NCI-H1105 treated with DMSO at 0.1 percent for 48 hours (cell line): ENCODE measurements around the gene SLC12A7.
"Not testable (repeated sequence)": the region's sequence is repeated elsewhere in the genome, so short reads cannot be mapped to it uniquely, and the experiment has no call there.

Source experiments
- DNase-seq: peaks from one replicate; lab custom pipeline; 2025; lab: John Stamatoyannopoulos, UW

SLC12A7 gene

GRCh38 chr5:1034986-1035385 is 76.9 kb downstream of the SLC12A7 start:
- no peak for DNase-seq

GRCh38 chr5:1034421-1034905 is 77.4 kb downstream of the SLC12A7 start:
- no peak for DNase-seq

GRCh38 chr5:1033606-1034420 is 78.0 kb downstream of the SLC12A7 start:
- no peak for DNase-seq

GRCh38 chr5:1033178-1033577 is 78.7 kb downstream of the SLC12A7 start:
- no peak for DNase-seq

DNA sequence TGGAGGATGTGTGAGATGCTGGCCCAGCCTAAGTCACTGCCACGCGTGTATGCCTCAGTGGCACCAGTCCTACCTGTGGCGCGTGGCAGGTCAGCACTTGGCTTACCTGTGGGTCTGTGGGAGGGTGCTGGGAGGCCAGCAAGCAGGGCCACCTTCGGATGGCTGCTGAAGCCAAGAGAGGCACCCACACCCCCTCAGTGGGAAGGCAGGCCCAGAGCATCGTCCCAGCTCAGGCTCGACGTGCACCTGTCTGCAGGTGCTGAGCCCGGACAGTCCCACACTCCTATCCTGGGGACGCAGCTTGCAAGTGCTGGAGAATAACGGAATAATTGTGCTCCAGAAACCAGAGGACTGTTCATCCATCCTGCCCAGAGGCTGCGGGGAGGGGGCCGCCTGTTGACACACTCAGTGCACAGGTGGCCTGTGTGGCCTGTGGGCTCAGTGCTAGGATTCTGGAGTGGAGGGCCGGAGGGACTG is 79.3 kb downstream of the SLC12A7 start:
- no peak for DNase-seq

GRCh38 chr5:1032011-1032410 is 79.9 kb downstream of the SLC12A7 start:
- DNase-seq, result no peak

GRCh38 chr5:1031306-1031959 is 80.4 kb downstream of the SLC12A7 start:
- no peak for DNase-seq

DNA sequence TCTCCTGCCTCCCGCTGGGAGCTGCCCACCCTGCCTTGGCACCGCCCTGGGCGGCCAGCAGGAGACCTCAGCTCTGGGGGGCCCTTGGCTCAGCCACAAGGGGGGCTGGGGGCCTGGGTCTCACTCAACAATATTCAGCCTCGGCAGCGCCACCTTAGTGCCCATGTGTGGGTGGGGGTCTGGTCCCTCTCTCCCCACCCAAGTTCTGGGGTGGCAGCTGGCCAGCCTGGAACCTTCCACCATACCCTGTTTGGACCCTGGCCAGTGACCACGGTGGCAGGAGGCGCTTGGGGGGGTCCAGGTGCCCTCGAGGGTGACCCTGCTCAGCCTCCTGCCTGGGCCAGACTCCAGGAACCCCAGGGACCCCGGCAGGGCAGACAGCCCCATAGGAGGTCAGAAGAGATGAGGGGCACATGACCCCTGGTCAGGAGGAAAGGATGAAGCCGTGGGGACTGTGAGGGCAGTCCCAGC is 81.0 kb downstream of the SLC12A7 start:
- no peak for DNase-seq

GRCh38 chr5:1029945-1030625 is 81.8 kb downstream of the SLC12A7 start:
- DNase-seq, result no peak

DNA sequence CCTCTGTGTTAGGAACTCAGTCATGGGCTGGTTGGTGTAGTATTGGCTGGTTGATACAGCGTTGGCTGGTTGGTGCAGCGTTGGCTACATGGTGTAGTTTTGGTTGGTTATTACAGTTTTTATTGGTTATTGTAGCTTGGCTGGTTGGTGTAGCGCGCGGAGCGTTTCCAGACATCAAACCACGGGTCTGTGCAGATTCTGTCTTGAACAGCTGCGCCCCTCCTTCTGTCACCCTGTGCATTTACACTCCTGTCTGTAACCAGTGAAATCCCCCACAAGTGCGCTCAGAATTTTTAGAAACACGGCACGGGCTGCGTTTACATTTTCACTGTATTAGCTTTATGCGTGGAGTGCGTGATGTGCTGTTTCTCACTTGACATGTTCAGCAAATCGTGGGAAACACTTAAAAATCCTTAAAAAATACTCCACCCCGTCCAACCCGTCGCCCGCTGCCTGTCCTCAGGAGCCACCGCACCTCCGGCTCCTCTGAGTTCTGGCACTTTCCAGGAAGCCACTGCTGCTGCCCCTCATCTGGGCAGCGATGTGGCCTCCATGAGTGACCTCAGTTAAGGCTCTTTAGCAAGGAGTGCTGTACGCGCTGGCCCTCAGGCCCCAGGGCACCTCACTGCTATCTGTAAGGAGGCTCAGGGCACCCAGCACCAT is 82.5 kb downstream of the SLC12A7 start:
- DNase-seq, result no peak

DNA sequence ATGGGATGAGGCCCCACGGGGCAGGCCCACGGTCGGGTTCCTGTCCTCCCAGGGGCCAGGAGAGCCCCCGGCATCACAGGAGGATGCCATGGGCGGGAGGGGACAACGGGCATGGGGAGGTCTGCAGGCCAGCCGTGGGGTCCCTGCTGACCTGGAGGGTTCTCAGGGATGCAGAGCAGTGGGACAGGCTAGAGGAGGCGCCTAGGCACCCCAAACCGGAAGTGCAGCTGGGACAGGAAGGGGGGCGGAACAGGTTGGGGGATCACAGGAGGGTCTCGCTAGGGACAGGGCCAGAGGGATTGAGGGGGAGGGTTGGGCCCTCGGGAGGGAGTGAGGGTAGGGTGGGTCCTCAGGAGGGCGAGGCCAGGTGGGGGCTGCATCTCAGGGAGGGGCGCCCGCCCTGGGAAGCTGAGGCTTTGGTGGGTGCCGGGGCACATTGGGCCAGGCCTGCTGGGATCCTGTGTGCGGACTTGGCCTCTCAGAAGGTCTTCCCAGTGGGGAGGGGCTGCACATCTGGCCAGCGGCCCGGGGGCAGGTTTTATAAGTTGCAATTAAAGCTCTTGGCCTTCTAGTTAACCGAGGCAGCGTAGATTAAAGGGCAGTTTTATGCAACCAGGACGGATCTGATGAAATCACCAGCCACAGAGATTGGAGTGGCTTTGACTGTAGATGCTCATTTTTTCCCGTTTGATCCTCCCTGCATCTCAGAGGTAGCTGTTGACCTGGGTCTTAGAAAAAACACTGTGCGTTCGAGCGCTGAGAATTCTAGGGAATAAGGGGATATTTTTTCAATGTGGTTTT is 83.2 kb downstream of the SLC12A7 start:
- DNase-seq, result no peak

- no peak for DNase-seq
Observed at GRCh38 chr5:1027631-1028441, 84.0 kb downstream of the SLC12A7 start.

GRCh38 chr5:1026700-1027621 is 84.9 kb downstream of the SLC12A7 start:
- DNase-seq, result no peak

DNA sequence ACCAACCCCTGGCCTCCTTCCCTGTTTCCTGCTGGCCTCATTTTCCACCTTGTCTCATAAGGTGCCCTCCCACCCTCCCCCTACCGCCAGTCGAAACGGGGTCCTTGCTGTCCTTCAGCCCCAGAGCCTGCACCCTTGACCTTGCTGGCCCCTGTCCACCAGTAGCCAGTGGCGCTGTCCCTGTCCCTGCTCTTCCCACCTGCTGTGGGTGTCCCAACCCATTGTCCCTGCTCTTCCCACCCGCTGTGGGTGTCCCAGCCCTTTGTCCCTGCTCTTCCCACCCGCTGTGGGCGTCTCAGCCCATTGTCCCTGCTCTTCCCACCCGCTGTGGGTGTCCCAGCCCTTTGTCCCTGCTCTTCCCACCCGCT is 89.9 kb downstream of the SLC12A7 start:
- not testable (repeated sequence) for DNase-seq

- no peak for DNase-seq
Observed at GRCh38 chr5:1021136-1021968, 90.5 kb downstream of the SLC12A7 start.

GRCh38 chr5:1020452-1020961 is 91.4 kb downstream of the SLC12A7 start:
- DNase-seq, result no peak

DNA sequence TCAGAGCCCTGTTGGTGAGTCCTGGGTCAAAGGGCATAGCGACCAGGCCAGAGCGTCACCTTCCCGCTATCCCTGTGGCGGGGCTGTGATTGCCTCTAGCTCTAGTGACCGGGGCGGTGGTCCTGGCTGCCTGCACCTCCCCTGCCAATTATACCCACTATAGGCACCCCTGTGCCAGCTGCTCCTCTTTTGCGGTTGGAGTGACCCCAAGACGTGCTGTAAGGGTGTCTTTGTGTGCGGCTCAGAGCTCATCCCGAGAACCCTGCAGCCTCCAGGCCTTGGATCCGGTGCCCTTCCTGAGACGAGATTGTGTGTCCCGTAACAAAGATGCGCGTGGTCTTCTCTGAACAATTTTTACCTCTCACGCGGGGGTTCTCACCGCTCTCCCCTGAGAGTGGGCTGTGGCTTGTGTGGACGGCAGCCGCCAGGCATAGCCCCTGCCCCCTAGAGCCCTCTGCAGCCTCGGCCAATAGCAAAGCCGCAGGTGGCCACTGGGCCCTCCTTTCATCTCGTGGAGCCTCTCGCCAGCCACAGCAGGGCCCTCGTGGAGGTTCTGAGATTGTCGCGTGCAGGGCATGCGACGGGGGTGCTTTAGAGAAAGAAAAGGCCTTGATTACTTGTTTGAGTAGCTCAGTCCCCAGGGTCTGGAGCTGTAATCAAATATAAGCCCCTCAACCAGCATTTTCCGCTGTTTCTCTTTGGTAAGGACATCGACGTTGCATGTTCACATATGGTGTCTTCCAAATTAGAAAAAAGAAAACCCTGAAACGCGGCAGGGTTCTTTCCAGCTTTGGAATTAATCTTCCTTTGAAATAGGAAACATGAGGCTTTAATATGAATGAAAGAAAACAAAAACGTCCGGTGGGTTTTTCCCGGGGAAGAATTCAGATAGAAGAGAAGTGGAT is 92.6 kb downstream of the SLC12A7 start:
- no peak for DNase-seq
